CD14-positive monocyte (primary cell): Measurements from ENCODE around the gene DMRT2. TPM values are rescaled to one million over a fixed set of nuclear protein-coding genes. Genes with fewer than 3 reads are reported as not detected.

ENCODE experiments used
- DNase-seq, 3 donors: peaks; one replicate each; pipeline ENCODE4 v3.0.0-alpha.2; 2011 to 2022
- H2AFZ ChIP-seq: 2 replicates; pipeline ENCODE4 v1.6.0; 2012; ENCODE audit warnings: mild to moderate bottlenecking, low read depth, low read length, inconsistent platforms; ENCODE audit not compliant: insufficient read depth, poor library complexity, severe bottlenecking
- H3K27ac ChIP-seq, 2 donors: 1 replicate in 1 of 2; 2 replicates in 1 of 2; pipeline ENCODE4 v1.5.1; 2012 to 2013; ENCODE audit warnings: low read length in 2 of 2, control low read depth in 1 of 2, inconsistent platforms in 1 of 2, low read depth in 1 of 2, mild to moderate bottlenecking in 1 of 2
- H3K27me3 ChIP-seq, 2 donors: one replicate each; pipeline versions ENCODE4 v1.6.0 to v1.6.1; 2011 to 2013; ENCODE audit warnings: low read length in 2 of 2; ENCODE audit not compliant: control insufficient read depth in 2 of 2, insufficient read depth in 2 of 2
- H3K36me3 ChIP-seq, 2 donors: replicated peaks in 1 of 2; 1 replicate in 1 of 2; 2 replicates in 1 of 2; pipeline versions ENCODE4 v1.5.1 to v1.6.1; 2012 to 2013; ENCODE audit warnings: low read length in 2 of 2, control low read depth in 1 of 2, inconsistent platforms in 1 of 2, mild to moderate bottlenecking in 1 of 2; ENCODE audit not compliant: insufficient read depth in 2 of 2, control insufficient read depth in 1 of 2
- H3K4me1 ChIP-seq, 2 donors: 1 replicate in 1 of 2; 2 replicates in 1 of 2; pipeline versions ENCODE4 v1.5.1 to v1.6.1; 2012 to 2013; ENCODE audit warnings: low read length in 2 of 2, control low read depth in 1 of 2, inconsistent platforms in 1 of 2, mild to moderate bottlenecking in 1 of 2, moderate library complexity in 1 of 2; ENCODE audit not compliant: insufficient read depth in 2 of 2, control insufficient read depth in 1 of 2
- H3K4me2 ChIP-seq: replicated peaks from 2 replicates; pipeline ENCODE3; 2012; ENCODE audit warnings: low read length, moderate library complexity, mild to moderate bottlenecking; ENCODE audit not compliant: poor library complexity, severe bottlenecking; ENCODE audit errors: extremely low read depth
- H3K4me3 ChIP-seq, 3 experiments: fragments of 200-600 bp in 1 of 3; sonication (generic) in 1 of 3; replicated peaks in 1 of 3; 1 replicate in 2 of 3; 2 replicates in 1 of 3; pipeline ENCODE4 v1.5.1; 2011 to 2013; ENCODE audit warnings: low read length in 3 of 3, mild to moderate bottlenecking in 3 of 3, control low read depth in 2 of 3, low read depth in 2 of 3, inconsistent platforms in 1 of 3, moderate library complexity in 1 of 3
- H3K79me2 ChIP-seq: 2 replicates; pipeline ENCODE4 v1.6.0; 2012; ENCODE audit warnings: mild to moderate bottlenecking, control low read depth, inconsistent platforms, low read length, moderate library complexity; ENCODE audit not compliant: insufficient read depth
- H3K9ac ChIP-seq: 2 replicates; pipeline ENCODE4 v1.6.0; 2017; ENCODE audit warnings: low read length, mild to moderate bottlenecking; ENCODE audit not compliant: insufficient read depth, poor library complexity, severe bottlenecking
- H3K9me3 ChIP-seq, 2 donors: replicated peaks in 1 of 2; 1 replicate in 1 of 2; 2 replicates in 1 of 2; pipeline versions ENCODE4 v1.5.1 to v1.6.1; 2012 to 2013; ENCODE audit warnings: low read length in 2 of 2, control low read depth in 1 of 2; ENCODE audit not compliant: control insufficient read depth in 1 of 2, insufficient read depth in 1 of 2
- H4K20me1 ChIP-seq: 2 replicates; pipeline ENCODE4 v1.6.0; 2012; ENCODE audit warnings: mild to moderate bottlenecking, low read length, control low read depth, moderate library complexity; ENCODE audit not compliant: insufficient read depth
- H3K27ac Mint-ChIP-seq, 7 donors: one replicate each; pipeline ENCODE4 v1.8.0; 2020; ENCODE audit warnings: mild to moderate bottlenecking in 7 of 7, mixed read lengths in 7 of 7, moderate library complexity in 6 of 7, inconsistent platforms in 2 of 7
- H3K27me3 Mint-ChIP-seq, 3 donors: one replicate each; pipeline ENCODE4 v1.8.0; 2021 to 2022; ENCODE audit warnings: low read depth in 3 of 3, mild to moderate bottlenecking in 3 of 3, mixed read lengths in 3 of 3, moderate library complexity in 3 of 3, inconsistent platforms in 1 of 3
- H3K36me3 Mint-ChIP-seq, 2 donors: one replicate each; pipeline ENCODE4 v1.8.0; 2020; ENCODE audit warnings: mixed read lengths in 2 of 2, inconsistent platforms in 1 of 2, mild to moderate bottlenecking in 1 of 2
- H3K4me1 Mint-ChIP-seq: one replicate; pipeline ENCODE4 v1.8.0; 2020; ENCODE audit warnings: mild to moderate bottlenecking, mixed read lengths
- H3K4me3 Mint-ChIP-seq, 2 donors: one replicate each; pipeline ENCODE4 v1.8.0; 2020; ENCODE audit warnings: mild to moderate bottlenecking in 2 of 2, mixed read lengths in 2 of 2, moderate library complexity in 1 of 2
- H3K9me3 Mint-ChIP-seq, 7 donors: one replicate each; pipeline ENCODE4 v1.8.0; 2020 to 2022; ENCODE audit warnings: mixed read lengths in 7 of 7, mild to moderate bottlenecking in 6 of 7, moderate library complexity in 6 of 7, inconsistent platforms in 2 of 7
- CTCF ChIP-seq: fragments of 200-600 bp; IDR thresholded peaks from one replicate; pipeline ENCODE4 v1.8.0; 2022; ENCODE audit warnings: antibody characterized with exemption, mild to moderate bottlenecking
- WGBS: methylation state at CpG from one replicate; pipeline ENCODE4 v1.1.5; 2013; ENCODE audit warnings: missing lambda C conversion rate; ENCODE audit not compliant: insufficient coverage; 5-methylcytosine and 5-hydroxymethylcytosine counted together
- intact Hi-C, 2 donors: fragments of 100-400 bp; cut with micrococcal nuclease; formaldehyde crosslinking; loops; one replicate each; pipeline versions ENCODE4 v1.15.0 to v1.15.1; 2023
- polyA plus RNA-seq, 3 donors: library from polyadenylated mRNA; depleted of rRNA in 1 of 3; unstranded in 2 of 3; stranded (reverse) in 1 of 3; fragments of 300-500 nt in 2 of 3; fragments of >200 nt in 1 of 3; fragmentation: Illumina TruSeq in 2 of 3; gene quantifications; 1 replicate in 2 of 3; 2 replicates in 1 of 3; pipeline ENCODE4 v1.2.3, GENCODE V29; 2012 to 2021

The DMRT2 gene
- polyA plus RNA-seq, 3 donors, result not detected

- intact Hi-C loops, result no loop called here
- no peaks in the 10 kb centered on the region for H4K20me1 ChIP-seq
- H2AFZ ChIP-seq, result no peak overlapping the region
- H3K9me3 ChIP-seq, result no peaks in the 10 kb centered on the region
- Mint-ChIP-seq H3K36me3 (no peaks in the 10 kb centered on the region), H3K27ac (no peak overlapping the region), H3K4me1 (no peaks in the 10 kb centered on the region), H3K27me3 (peaks cover 8 to 19% (median 9%) of the 10 kb centered on the region in 3 donors), H3K4me3 (no peak overlapping the region), H3K9me3 (peaks cover 2 to 14% (median 4%) of the 10 kb centered on the region in 7 donors)
- no peaks in the 10 kb centered on the region for H3K79me2 ChIP-seq
- WGBS, result no CpG with 5 or more reads among the region's 3 CpGs
- no peak overlapping the region for H3K9ac ChIP-seq
- TF ChIP-seq CTCF, result no peak
- no peak overlapping the region for H3K27ac ChIP-seq
- no peak overlapping the region for H3K4me3 ChIP-seq
- H3K36me3 ChIP-seq, result no peaks in the 10 kb centered on the region
- H3K4me2 ChIP-seq, result no peak overlapping the region
- no peak for DNase-seq
- no peaks in the 10 kb centered on the region for H3K4me1 ChIP-seq
- peaks cover 0 to 4% of the 10 kb centered on the region in 2 donors for H3K27me3 ChIP-seq
These were observed 20.5 kb downstream of the DMRT2 start for GRCh38 chr9:1070692-1071091.

GRCh38 chr9:1071730-1072129 lies 21.6 kb downstream of the DMRT2 start:
- TF ChIP-seq CTCF, result no peak
- H3K27me3 Mint-ChIP-seq, result peaks cover 9 to 16% (median 9%) of the 10 kb centered on the region in 3 donors
- H3K4me1 ChIP-seq, result no peaks in the 10 kb centered on the region
- H4K20me1 ChIP-seq, result no peaks in the 10 kb centered on the region
- H2AFZ ChIP-seq, result no peak overlapping the region
- peaks cover 0 to 12% (median 3%) of the 10 kb centered on the region in 7 donors for H3K9me3 Mint-ChIP-seq
- H3K36me3 ChIP-seq, result no peaks in the 10 kb centered on the region
- WGBS, result 80% methylated on average over 1 of the region's 3 CpGs
- no peaks in the 10 kb centered on the region for H3K9me3 ChIP-seq
- H3K9ac ChIP-seq, result no peak overlapping the region
- intact Hi-C loops, result no loop called here
- no peak for DNase-seq
- H3K4me3 Mint-ChIP-seq, result no peak overlapping the region
- H3K4me2 ChIP-seq, result no peak overlapping the region
- H3K79me2 ChIP-seq, result no peaks in the 10 kb centered on the region
- H3K4me3 ChIP-seq, result no peak overlapping the region
- no peaks in the 10 kb centered on the region for H3K4me1 Mint-ChIP-seq
- H3K27ac Mint-ChIP-seq, result no peak overlapping the region
- H3K36me3 Mint-ChIP-seq, result no peaks in the 10 kb centered on the region
- H3K27me3 ChIP-seq, result peaks cover 0 to 4% of the 10 kb centered on the region in 2 donors
- no peak overlapping the region for H3K27ac ChIP-seq
